Heart left ventricle (tissue), 16 donors: ENCODE results near the gene RPP40. TPM values are rescaled to one million over a fixed set of nuclear protein-coding genes. Genes with fewer than 3 reads are reported as not detected.

ENCODE experiments used
- ATAC-seq, 4 donors: fragments of 200-7000 bp; cut with Tn5 transposase; one replicate each; pipeline ENCODE4 v1.9.1; 2020 to 2022; ENCODE audit warnings: moderate library complexity in 4 of 4, mild to moderate bottlenecking in 3 of 4, moderate number of reproducible peaks in 1 of 4
- DNase-seq, 5 donors: peaks; one replicate each; pipeline ENCODE4 v3.0.0-alpha.2; 2020
- H3K27ac ChIP-seq, 12 donors: fragments of 200-600 bp; sonication (generic) in 4 of 12; one replicate each; pipeline versions ENCODE4 v1.5.0 to v1.8.0; 2016 to 2022; ENCODE audit warnings: mild to moderate bottlenecking in 2 of 12
- H3K27me3 ChIP-seq, 9 donors: fragments of 200-600 bp; sonication (generic) in 2 of 9; one replicate each; pipeline versions ENCODE4 v1.5.1 to v1.8.0; 2016 to 2022; ENCODE audit warnings: mild to moderate bottlenecking in 3 of 9
- H3K36me3 ChIP-seq, 9 donors: fragments of 200-600 bp; sonication (generic) in 2 of 9; one replicate each; pipeline versions ENCODE4 v1.5.0 to v1.8.0; 2018 to 2022; ENCODE audit warnings: mild to moderate bottlenecking in 2 of 9
- H3K4me1 ChIP-seq, 12 donors: fragments of 200-600 bp; sonication (generic) in 4 of 12; one replicate each; pipeline versions ENCODE4 v1.5.0 to v1.8.0; 2016 to 2022; ENCODE audit warnings: mild to moderate bottlenecking in 3 of 12
- H3K4me3 ChIP-seq, 12 donors: fragments of 200-600 bp; sonication (generic) in 4 of 12; one replicate each; pipeline versions ENCODE4 v1.5.0 to v1.8.0; 2017 to 2022; ENCODE audit warnings: mild to moderate bottlenecking in 9 of 12, moderate library complexity in 4 of 12
- H3K9me3 ChIP-seq, 12 donors: fragments of 200-600 bp; sonication (generic) in 4 of 12; one replicate each; pipeline versions ENCODE4 v1.5.0 to v1.8.0; 2016 to 2022; ENCODE audit warnings: mild to moderate bottlenecking in 1 of 12
- POLR2A ChIP-seq, 2 donors: fragments of 450-650 bp; IDR thresholded peaks; one replicate each; pipeline ENCODE4 v1.6.1; 2017; ENCODE audit warnings: antibody characterized with exemption in 2 of 2, mild to moderate bottlenecking in 2 of 2, moderate library complexity in 2 of 2
- WGBS, 4 donors: extraction: QIAGEN DNeasy Blood & Tissue Kit in 2 of 4; methylation state at CpG; one replicate each; pipeline versions ENCODE4 v1.1.5 to v1.1.7; 2013 to 2018; 5-methylcytosine and 5-hydroxymethylcytosine counted together
- intact Hi-C, 10 donors: fragments of 100-400 bp; cut with DNase I; formaldehyde crosslinking; loops; one replicate each; pipeline versions ENCODE4 v1.11.1 to v1.14.2; 2022
- polyA plus RNA-seq, 2 donors: library from polyadenylated mRNA; stranded (reverse); fragments of 200-250 nt; gene quantifications; one replicate each; pipeline ENCODE4 v1.2.3, GENCODE V29; 2013
- total RNA-seq, 9 donors: library from RNA; depleted of rRNA in 2 of 9; stranded (reverse); fragments of >200 nt in 2 of 9; fragmentation: NEBNext Ultra II Directional in 3 of 9; extraction: Animal tissue kit (Norgen Biotek cat#: 25700) in 3 of 9; gene quantifications; one replicate each; pipeline versions ENCODE4 v1.1.0 to v1.2.4, GENCODE V29; 2016 to 2023
- TF ChIP-seq, protein P1 (sequence below), 12 donors: fragments of 200-600 bp; sonication (generic) in 4 of 12; IDR thresholded peaks; one replicate each; pipeline versions ENCODE4 v1.5.0 to v1.8.0; 2018 to 2022; ENCODE audit warnings: antibody characterized with exemption in 12 of 12, mild to moderate bottlenecking in 5 of 12
- donor health status: ischemic (EF 13 %, LVEDD 7.1; RV severe dilation, severe dysfunction).
- donor health status: healthy with polysubstance abuse.
- donor health status: DM: no; HTN: yes; CAD: no.
- donor health status: DM: no; HTN: no; CAD: no.
- donor health status: ischemic (EF 25% LVEDD 6.9; RV normal size, moderate dysfunction).
- donor health status: ischemic (EF 25% LVEDD 5.7; RV mildly dilated, moderate dysfunction).
- donor health status: healthy.
- donor health status: DM: yes; HTN: yes; CAD: no.
- donor health status: ischemic (EF 35%, LVEDD 5.7; RV mildly dilated, moderate dysfunction).
- donor health status: nonischemic (EF 11% LVEDD 7.7; RV severe dilation, severe dysfunction).
- donor health status: DM: yes; HTN: yes; CAD: no.
- donor health status: PGD.
- donor health status: ischemic (EF 29% LVEDD 5.4; RV normal size, mild dysfunction).
- donor health status: nonischemic (EF 23%, LVEDD 6.1; RV moderate dilation, normal function).

RPP40 gene
- total and polyA plus RNA-seq, 11 donors: 1.8 to 13.7 (median 3.6) TPM

DNA sequence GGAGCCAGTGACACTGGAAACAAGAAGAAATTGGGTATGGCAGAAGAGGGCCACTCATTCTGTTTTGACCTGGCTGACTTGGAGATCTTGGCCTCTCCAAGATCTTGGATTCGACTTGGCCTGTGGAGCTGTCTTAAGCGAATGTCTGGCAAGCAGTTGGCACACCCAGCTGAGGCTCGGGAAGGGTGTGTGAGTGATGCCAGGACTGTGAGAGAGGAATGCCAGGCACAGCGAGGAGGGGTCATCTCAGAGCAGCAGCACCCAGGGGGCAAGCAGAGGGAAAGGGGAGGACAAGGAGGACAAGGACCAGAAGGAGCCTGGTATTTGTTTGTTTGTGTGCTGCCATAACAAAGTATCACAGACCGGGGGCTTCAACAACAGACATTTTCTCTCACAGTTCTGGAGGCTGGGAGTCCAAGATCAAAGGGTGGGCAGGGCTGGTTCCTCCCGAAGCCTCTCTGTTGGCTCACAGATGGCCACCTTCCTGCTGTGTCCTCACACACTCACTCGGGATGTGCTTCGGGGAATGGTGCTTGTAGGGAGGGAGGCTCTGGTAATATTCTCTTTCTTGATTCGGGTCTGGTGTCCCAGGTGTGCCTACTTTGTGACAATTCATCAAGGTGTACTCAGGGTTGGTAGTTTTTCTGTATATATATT is 33.0 kb downstream of the RPP40 start:
- intact Hi-C loops: no loop called here
- ATAC-seq (no peak), DNase-seq (no peak)
- Histone ChIP-seq H3K36me3 (no peaks in the 10 kb centered on the region), H3K27me3 (no peaks in the 10 kb centered on the region), H3K9me3 (no peaks in the 10 kb centered on the region), H3K27ac (no peak overlapping the region), H3K4me3 (no peak overlapping the region), H3K4me1 (peaks cover 0 to 10% (median 2%) of the 10 kb centered on the region in 12 donors)
- TF ChIP-seq, protein P1, sequence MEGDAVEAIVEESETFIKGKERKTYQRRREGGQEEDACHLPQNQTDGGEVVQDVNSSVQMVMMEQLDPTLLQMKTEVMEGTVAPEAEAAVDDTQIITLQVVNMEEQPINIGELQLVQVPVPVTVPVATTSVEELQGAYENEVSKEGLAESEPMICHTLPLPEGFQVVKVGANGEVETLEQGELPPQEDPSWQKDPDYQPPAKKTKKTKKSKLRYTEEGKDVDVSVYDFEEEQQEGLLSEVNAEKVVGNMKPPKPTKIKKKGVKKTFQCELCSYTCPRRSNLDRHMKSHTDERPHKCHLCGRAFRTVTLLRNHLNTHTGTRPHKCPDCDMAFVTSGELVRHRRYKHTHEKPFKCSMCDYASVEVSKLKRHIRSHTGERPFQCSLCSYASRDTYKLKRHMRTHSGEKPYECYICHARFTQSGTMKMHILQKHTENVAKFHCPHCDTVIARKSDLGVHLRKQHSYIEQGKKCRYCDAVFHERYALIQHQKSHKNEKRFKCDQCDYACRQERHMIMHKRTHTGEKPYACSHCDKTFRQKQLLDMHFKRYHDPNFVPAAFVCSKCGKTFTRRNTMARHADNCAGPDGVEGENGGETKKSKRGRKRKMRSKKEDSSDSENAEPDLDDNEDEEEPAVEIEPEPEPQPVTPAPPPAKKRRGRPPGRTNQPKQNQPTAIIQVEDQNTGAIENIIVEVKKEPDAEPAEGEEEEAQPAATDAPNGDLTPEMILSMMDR (IDR thresholded peaks at IDR 0.05): no peak
- no peak for TF ChIP-seq POLR2A (IDR thresholded peaks at IDR 0.05)
- 47 to 62% (median 55%) methylated on average over 9 of the region's 9 CpGs for WGBS, 4 donors

DNA sequence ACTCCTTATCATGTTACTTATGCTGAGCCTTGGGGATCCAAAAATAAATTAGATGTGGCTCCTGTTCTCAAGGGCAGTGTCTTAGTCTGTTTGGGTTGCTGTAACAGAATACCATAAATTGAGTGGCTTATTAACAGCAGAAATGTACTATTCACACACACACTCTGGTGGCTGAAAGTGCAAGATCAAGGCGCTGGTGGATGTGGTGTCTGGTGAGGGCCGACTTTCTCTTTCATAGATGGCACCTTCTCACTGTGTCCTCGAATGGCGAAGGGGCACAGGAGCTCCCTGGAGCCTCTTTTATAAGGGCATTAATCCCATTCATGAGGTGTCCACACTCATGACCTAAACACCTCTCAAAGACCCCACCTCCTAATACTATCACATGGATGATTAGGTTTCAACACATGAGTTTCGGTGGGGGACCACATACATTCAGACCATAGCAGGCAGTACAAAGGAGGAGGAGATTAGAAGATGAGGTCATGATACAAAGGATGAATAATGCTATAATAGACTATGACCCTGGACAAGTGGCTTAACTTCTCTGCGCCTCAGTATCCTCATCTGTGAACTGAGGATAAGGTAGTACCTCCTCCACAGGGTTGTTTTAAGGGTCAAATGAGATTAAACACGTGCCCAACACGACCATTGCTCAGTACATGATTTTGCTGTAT is 34.1 kb downstream of the RPP40 start:
- no peaks in the 10 kb centered on the region for H3K9me3 ChIP-seq
- ATAC-seq: no peak
- H3K36me3 ChIP-seq: no peaks in the 10 kb centered on the region
- TF ChIP-seq, protein P1 (IDR thresholded peaks at IDR 0.05): no peak
- TF ChIP-seq POLR2A (IDR thresholded peaks at IDR 0.05): no peak
- 89 to 92% (median 91%) methylated on average over 8 of the region's 8 CpGs for WGBS, 4 donors
- H3K4me1 ChIP-seq: peaks cover 0 to 9% (median 1%) of the 10 kb centered on the region in 12 donors
- H3K4me3 ChIP-seq: no peak overlapping the region
- H3K27me3 ChIP-seq: no peaks in the 10 kb centered on the region
- intact Hi-C loops: no loop called here
- no peak overlapping the region for H3K27ac ChIP-seq
- DNase-seq: no peak

DNA sequence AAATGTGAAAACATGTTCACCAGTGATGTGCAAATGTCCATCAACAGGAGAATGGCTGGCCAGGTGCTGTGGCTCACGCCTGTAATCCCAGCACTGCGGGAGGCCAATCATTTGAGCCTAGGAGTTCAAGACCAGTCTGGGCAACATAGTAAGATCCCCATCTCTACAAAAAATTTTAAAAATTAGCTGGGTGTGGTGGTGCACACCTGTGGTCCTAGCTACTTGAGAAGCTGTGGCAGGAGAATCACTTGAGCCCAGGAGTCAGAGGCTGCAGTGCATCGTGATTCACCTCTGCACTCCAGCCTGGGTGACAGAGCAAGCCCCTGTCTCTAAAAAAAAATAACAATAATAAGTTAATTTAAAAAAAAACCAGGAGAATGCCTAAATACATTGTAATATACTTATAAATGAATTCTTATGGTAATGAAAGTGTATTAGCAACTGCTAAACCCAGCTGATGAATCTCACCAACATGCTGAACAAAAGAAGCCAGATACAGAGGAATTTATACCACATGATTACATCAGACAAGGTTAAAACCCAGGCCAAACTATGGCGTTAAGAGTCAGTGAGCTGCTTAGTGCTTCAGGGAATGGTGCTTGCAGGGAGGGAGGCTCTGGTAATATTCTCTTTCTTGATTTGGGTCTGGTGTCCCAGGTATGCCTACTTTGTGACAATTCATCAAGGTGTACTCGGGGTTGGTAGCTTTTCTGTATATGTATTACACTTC is 36.4 kb downstream of the RPP40 start:
- Histone ChIP-seq H3K36me3 (no peaks in the 10 kb centered on the region), H3K9me3 (no peaks in the 10 kb centered on the region), H3K27ac (no peak overlapping the region), H3K4me3 (no peak overlapping the region), H3K27me3 (no peaks in the 10 kb centered on the region), H3K4me1 (no peaks in the 10 kb centered on the region)
- intact Hi-C loops: no loop called here
- TF ChIP-seq POLR2A (IDR thresholded peaks at IDR 0.05): no peak
- TF ChIP-seq, protein P1 (IDR thresholded peaks at IDR 0.05): no peak
- 86 to 91% (median 89%) methylated on average over 5 of the region's 5 CpGs for WGBS, 4 donors
- DNase-seq (no peak), ATAC-seq (no peak)
